H1 (cell line): ENCODE measurements around the gene CCR9.

Experiments
- BRCA1 ChIP-seq: IDR thresholded peaks from 2 replicates; pipeline ENCODE4 v1.6.1; 2012; ENCODE audit warnings: low read depth, low read length, improper control_type of control experiment
- EP300 ChIP-seq, 2 experiments: IDR thresholded peaks; 1 replicate in 1 of 2; 2 replicates in 1 of 2; pipeline ENCODE4 v1.6.1; 2011 to 2012; ENCODE audit warnings: low read depth in 2 of 2, low read length in 2 of 2, mild to moderate bottlenecking in 2 of 2, borderline replicate concordance in 1 of 2, inconsistent platforms in 1 of 2, moderate library complexity in 1 of 2
- FOSL1 ChIP-seq: IDR thresholded peaks from 2 replicates; pipeline ENCODE4 v1.6.1; 2011; ENCODE audit warnings: mild to moderate bottlenecking, low read depth, low read length, moderate library complexity; ENCODE audit not compliant: insufficient read depth
- NRF1 ChIP-seq: IDR thresholded peaks from 2 replicates; pipeline ENCODE4 v1.6.1; 2011; ENCODE audit warnings: mild to moderate bottlenecking, low read depth, low read length, improper control_type of control experiment
- POLR2A ChIP-seq, 2 experiments: IDR thresholded peaks; 1 replicate in 1 of 2; 2 replicates in 1 of 2; pipeline ENCODE4 v1.6.1; 2011; ENCODE audit warnings: low read depth in 2 of 2, low read length in 2 of 2, mild to moderate bottlenecking in 2 of 2; ENCODE audit errors: control extremely low read depth in 1 of 2
- TF ChIP-seq, protein P1 (sequence below): IDR thresholded peaks from 2 replicates; pipeline ENCODE4 v1.6.1; 2012; ENCODE audit warnings: inconsistent platforms
- TF ChIP-seq, protein P2 (sequence below), 3 experiments: IDR thresholded peaks; 1 replicate in 2 of 3; 2 replicates in 1 of 3; pipeline versions ENCODE4 v1.5.1 to v1.6.1; 2011; ENCODE audit warnings: low read length in 3 of 3, mild to moderate bottlenecking in 3 of 3, inconsistent platforms in 2 of 3, low read depth in 1 of 3, moderate library complexity in 1 of 3; ENCODE audit not compliant: insufficient read depth in 1 of 3; ENCODE audit errors: control extremely low read depth in 1 of 3
- TF ChIP-seq, protein P3 (sequence below): IDR thresholded peaks from 2 replicates; pipeline ENCODE4 v1.6.1; 2012; ENCODE audit warnings: inconsistent platforms

DNA sequence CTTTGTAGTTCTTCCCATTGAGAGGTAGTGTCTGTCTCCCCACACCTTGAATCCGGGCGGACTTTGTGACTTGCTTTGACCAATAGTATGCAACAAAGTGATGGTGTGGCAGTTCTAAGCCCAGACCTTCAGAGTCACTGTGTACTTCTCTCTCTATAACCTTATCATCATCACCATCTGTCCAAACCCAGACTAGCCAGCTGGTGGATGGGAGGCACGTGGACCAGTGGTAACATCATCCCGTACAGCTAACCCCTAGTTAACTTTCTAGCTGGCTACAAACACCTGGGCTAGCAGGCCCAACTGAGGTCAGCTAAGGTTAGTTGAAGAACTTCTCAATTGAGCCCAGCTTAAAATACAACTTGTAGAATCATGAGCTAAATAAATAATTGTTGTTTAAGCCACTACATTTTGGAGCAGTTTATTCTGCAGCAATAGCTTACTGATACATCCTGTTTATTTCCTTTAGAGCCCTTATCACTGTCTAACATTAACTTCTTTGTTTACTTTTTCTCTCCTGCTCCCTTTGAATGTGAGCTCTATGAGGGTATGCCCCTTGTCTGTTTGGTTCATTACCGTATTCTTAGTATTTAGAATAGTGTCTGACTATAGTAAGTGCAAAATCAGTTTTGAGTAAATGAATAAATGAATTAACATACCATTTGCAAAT, 11.5 kb upstream of the CCR9 start:
- TF ChIP-seq, protein P1, sequence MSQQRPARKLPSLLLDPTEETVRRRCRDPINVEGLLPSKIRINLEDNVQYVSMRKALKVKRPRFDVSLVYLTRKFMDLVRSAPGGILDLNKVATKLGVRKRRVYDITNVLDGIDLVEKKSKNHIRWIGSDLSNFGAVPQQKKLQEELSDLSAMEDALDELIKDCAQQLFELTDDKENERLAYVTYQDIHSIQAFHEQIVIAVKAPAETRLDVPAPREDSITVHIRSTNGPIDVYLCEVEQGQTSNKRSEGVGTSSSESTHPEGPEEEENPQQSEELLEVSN, result no peak
- no peak for TF ChIP-seq EP300 (IDR thresholded peaks at IDR 0.05; ENCODE audit: borderline replicate concordance in 1 of 2, low read depth in 2 of 2, low read length in 2 of 2)
- TF ChIP-seq, protein P2, sequence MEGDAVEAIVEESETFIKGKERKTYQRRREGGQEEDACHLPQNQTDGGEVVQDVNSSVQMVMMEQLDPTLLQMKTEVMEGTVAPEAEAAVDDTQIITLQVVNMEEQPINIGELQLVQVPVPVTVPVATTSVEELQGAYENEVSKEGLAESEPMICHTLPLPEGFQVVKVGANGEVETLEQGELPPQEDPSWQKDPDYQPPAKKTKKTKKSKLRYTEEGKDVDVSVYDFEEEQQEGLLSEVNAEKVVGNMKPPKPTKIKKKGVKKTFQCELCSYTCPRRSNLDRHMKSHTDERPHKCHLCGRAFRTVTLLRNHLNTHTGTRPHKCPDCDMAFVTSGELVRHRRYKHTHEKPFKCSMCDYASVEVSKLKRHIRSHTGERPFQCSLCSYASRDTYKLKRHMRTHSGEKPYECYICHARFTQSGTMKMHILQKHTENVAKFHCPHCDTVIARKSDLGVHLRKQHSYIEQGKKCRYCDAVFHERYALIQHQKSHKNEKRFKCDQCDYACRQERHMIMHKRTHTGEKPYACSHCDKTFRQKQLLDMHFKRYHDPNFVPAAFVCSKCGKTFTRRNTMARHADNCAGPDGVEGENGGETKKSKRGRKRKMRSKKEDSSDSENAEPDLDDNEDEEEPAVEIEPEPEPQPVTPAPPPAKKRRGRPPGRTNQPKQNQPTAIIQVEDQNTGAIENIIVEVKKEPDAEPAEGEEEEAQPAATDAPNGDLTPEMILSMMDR (IDR thresholded peaks at IDR 0.05; ENCODE audit: control extremely low read depth in 1 of 3, insufficient read depth in 1 of 3, low read depth in 1 of 3, low read length in 3 of 3), result no peak
- no peak for TF ChIP-seq NRF1
- TF ChIP-seq, protein P3, sequence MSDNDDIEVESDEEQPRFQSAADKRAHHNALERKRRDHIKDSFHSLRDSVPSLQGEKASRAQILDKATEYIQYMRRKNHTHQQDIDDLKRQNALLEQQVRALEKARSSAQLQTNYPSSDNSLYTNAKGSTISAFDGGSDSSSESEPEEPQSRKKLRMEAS, result no peak
- TF ChIP-seq BRCA1, result no peak
- no peak for TF ChIP-seq POLR2A (IDR thresholded peaks at IDR 0.05; ENCODE audit: control extremely low read depth in 1 of 2, low read depth in 2 of 2, low read length in 2 of 2)
- TF ChIP-seq FOSL1, result no peak
